SJSA1 (cell line): ENCODE measurements around the gene NID1. TPM values are rescaled to one million over a fixed set of nuclear protein-coding genes. Genes with fewer than 3 reads are reported as not detected.
"Not testable (repeated sequence)": the region's sequence is repeated elsewhere in the genome, so short reads cannot be mapped to it uniquely, and the experiment has no call there.

Source experiments
- DNase-seq, 2 experiments: peaks; one replicate each; pipeline ENCODE4 v3.0.0-alpha.2; 2015 to 2020; ENCODE audit warnings: low spot score in 2 of 2, low read depth in 1 of 2
- H3K27ac ChIP-seq: fragments of 250-450 bp; sonication (Bioruptor Pico); 2 replicates; pipeline ENCODE4 v1.5.1; 2020; ENCODE audit warnings: mild to moderate bottlenecking, moderate library complexity
- H3K27me3 ChIP-seq: fragments of 250-450 bp; sonication (Bioruptor Pico); replicated peaks from 2 replicates; pipeline ENCODE4 v1.5.1; 2020; ENCODE audit warnings: mild to moderate bottlenecking, moderate library complexity
- H3K36me3 ChIP-seq: fragments of 250-450 bp; sonication (Bioruptor Pico); 2 replicates; pipeline ENCODE4 v1.5.1; 2020; ENCODE audit warnings: mild to moderate bottlenecking
- H3K4me1 ChIP-seq: fragments of 250-450 bp; sonication (Bioruptor Pico); replicated peaks from 2 replicates; pipeline ENCODE4 v1.6.1; 2021; ENCODE audit warnings: mild to moderate bottlenecking
- H3K4me3 ChIP-seq: fragments of 250-450 bp; sonication (Bioruptor Pico); 2 replicates; pipeline ENCODE4 v1.5.1; 2020; ENCODE audit warnings: mild to moderate bottlenecking
- H3K9me3 ChIP-seq: fragments of 250-450 bp; sonication (Bioruptor Pico); replicated peaks from 2 replicates; pipeline ENCODE4 v1.5.1; 2020; ENCODE audit warnings: mild to moderate bottlenecking
- total RNA-seq: library from RNA; depleted of rRNA; stranded (reverse); fragments of >200 nt; shearing (Covaris generic); gene quantifications from 2 replicates; pipeline ENCODE4 v1.2.3, GENCODE V29; 2014

The NID1 gene
- total RNA-seq, 1 experiment from 2014 or later, result 47.7 TPM

GRCh38 chr1:236101233-236102200 is 36.6 kb upstream of the NID1 start:
- Histone ChIP-seq H3K36me3 (no peaks in the 10 kb centered on the region), H3K9me3 (peaks cover 2% of the 10 kb centered on the region; the same call in 1 of the 2 replicates), H3K4me3 (no peak overlapping the region), H3K27me3 (no peaks in the 10 kb centered on the region), H3K27ac (no peak overlapping the region), H3K4me1 (peaks cover 13% of the 10 kb centered on the region; the same call in 1 of the 2 replicates)
- DNase-seq, result no peak

- H3K27ac ChIP-seq, result no peak overlapping the region
- H3K4me1 ChIP-seq, result peaks cover 13% of the 10 kb centered on the region; the same call in 1 of the 2 replicates
- no peak for DNase-seq
- no peaks in the 10 kb centered on the region for H3K36me3 ChIP-seq
- no peak overlapping the region for H3K4me3 ChIP-seq
- peaks cover 9% of the 10 kb centered on the region for H3K9me3 ChIP-seq
- no peaks in the 10 kb centered on the region; the same call in 1 of the 2 replicates for H3K27me3 ChIP-seq
Observed at GRCh38 chr1:236100799-236101198, 35.9 kb upstream of the NID1 start.

DNA sequence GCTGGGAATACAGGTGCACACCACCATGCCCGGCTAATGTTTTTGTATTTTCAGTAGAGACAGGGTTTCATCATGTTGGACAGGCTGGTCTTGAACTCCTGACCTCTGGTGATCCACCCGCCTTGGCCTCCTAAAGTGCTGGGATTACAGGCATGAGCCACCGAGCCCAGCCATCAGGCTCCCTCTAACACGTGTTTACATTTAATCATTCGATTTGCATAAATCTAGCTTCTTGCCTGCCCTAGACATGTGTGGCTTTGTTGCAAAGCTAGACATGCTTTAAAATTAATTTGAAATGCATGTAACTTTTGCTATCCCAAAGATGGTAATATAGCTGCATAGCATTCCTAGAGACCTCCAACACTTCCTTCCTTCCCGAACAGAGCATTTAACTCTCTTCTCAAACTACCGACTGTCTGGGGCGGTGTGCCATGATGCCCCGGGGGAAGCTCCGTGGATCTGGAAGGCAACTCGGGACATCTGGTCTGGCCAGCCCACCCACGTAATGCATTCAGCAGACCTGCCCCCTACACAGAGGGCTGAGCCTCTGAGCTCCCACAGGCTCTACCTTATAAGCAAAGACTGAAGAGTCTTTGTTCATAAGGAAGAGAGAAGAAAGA is 34.6 kb upstream of the NID1 start:
- H3K27me3 ChIP-seq, result no peaks in the 10 kb centered on the region; the same call in 1 of the 2 replicates
- no peaks in the 10 kb centered on the region for H3K36me3 ChIP-seq
- no peak overlapping the region for H3K27ac ChIP-seq
- DNase-seq, result peak in 1 of 2 experiments; percentile 36
- H3K4me1 ChIP-seq, result peaks cover 13% of the 10 kb centered on the region; the same call in 1 of the 2 replicates
- H3K9me3 ChIP-seq, result peaks cover 11% of the 10 kb centered on the region
- no peak overlapping the region for H3K4me3 ChIP-seq

DNA sequence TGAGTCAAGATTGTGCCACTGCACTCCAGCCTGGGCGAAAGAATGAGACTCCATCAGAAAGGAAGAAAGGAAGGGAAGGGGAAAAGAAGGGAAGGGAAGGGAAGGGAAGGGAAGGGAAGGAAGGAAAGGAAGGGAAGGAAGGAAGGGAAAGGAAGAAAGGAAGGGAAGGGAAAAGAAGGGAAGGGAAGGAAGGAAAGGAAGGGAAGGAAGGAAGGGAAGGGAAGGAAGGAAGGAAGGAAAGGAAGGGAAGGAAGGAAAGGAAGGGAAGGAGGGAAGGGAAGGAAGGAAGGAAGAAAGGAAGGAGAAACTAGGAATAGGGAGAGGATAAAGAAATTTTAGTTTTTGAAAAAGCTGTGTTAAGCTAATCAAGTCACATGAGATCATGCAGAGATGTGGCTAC is 33.4 kb upstream of the NID1 start:
- Histone ChIP-seq H3K9me3 (peaks cover 11% of the 10 kb centered on the region), H3K27me3 (no peaks in the 10 kb centered on the region; the same call in 1 of the 2 replicates), H3K36me3 (no peaks in the 10 kb centered on the region), H3K4me1 (peaks cover 13% of the 10 kb centered on the region; the same call in 1 of the 2 replicates), H3K27ac (no peak overlapping the region), H3K4me3 (no peak overlapping the region)
- no peak for DNase-seq

DNA sequence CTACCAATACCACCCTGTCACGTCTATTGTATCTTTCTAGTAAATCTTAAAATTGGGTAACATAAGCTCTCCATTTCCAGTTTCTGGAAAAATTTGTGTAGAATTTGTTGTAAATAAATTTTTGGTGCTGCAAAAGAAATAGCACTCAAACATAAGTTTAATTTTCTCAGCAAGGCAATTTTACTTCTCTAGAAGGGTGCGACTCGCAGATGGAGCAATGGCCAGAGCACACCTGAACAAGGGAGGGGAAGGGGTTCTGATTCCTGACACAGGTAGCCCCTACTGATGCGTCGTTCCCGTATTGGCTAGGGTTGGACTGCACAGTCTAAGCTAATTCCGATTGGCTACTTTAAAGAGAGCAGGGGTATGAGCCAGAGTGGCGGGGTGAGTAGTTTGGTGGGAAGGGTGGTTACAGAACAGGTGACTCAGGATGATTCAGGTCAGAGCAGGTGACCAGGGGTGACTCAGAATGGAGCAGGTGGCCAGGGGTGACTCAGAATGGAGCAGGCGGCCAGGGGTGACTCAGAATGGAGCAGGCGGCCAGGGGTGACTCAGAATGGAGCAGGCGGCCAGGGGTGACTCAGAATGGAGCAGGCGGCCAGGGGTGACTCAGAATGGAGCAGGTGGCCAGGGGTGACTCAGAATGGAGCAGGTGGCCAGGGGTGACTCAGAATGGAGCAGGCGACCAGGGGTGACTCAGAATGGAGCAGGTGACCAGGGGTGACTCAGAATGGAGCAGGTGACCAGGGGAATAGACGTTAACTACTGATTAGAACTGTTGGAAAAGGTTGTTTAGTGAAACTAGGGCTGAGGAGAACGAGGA is 32.0 kb upstream of the NID1 start:
- H3K4me1 ChIP-seq, result peaks cover 13% of the 10 kb centered on the region; the same call in 1 of the 2 replicates
- not testable (repeated sequence) for H3K27ac ChIP-seq, H3K27me3 ChIP-seq, H3K4me3 ChIP-seq, H3K36me3 ChIP-seq
- peak; percentile 42 to 89 for DNase-seq
- H3K9me3 ChIP-seq, result peaks cover 11% of the 10 kb centered on the region

DNA sequence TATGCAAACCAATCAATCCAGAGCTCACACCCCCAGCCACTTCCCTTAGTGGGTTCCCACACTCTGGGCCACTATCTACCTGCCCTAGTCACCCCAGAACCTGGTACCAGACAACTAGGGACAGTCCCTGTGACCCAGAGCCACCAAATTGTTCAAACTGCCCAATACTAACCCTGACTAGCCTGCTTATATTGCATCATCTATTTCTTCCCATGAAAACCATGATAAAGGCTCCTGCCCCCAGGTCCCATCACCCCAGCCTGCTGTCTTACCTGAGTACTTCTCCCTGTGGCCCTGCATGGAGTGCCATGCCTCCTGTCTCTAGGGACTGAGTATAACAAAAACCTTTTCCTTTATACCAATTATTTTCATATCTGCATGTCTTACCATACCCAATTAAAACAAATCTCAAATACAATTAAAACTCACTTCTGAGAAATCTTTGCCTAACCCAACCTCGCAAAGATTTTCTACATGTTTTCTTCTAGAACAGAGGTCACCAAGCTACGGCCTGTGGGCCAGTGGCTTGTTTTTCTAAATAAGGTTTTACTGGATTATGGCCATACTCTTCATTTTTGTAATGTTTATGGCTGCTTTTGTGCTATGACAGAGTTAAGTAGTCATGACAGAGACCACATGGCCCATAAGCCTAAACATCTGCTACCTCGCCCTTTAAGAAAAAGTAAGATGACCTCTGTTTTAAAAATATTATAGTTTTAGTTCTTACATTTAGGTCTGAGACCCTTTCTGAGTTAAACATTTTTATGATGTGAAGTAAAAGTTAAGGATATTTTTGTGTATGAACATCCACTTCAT is 31.0 kb upstream of the NID1 start:
- Histone ChIP-seq H3K4me3 (no peak overlapping the region), H3K36me3 (no peaks in the 10 kb centered on the region), H3K27me3 (no peaks in the 10 kb centered on the region; the same call in 1 of the 2 replicates), H3K9me3 (peaks cover 11% of the 10 kb centered on the region), H3K4me1 (peaks cover 15% of the 10 kb centered on the region; the same call in 1 of the 2 replicates), H3K27ac (no peak overlapping the region)
- no peak for DNase-seq

DNA sequence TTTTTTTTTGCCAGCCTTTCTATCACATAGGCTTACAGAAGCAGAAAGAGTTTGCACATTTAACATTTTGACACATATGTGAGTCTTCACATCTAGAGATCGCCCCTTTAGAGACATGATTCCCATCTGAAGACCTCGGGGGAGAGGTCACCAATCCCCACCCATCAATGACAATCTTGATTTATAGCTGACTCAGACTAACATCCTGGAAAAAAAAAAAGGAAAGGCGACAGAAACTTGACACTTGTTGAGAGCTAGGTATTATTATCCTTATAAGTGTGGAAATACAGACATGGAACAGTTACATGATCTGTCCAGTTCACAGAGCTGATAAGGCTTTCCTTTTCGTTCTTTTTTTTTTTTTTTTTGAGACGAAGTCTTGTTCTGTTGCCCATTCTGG is 28.0 kb upstream of the NID1 start:
- no peak for DNase-seq

GRCh38 chr1:236091933-236092318 is 27.0 kb upstream of the NID1 start:
- Histone ChIP-seq H3K36me3 (no peaks in the 10 kb centered on the region), H3K27me3 (no peaks in the 10 kb centered on the region; the same call in 1 of the 2 replicates), H3K4me3 (no peak overlapping the region), H3K9me3 (peaks cover 11% of the 10 kb centered on the region), H3K27ac (no peak overlapping the region), H3K4me1 (peaks cover 13% of the 10 kb centered on the region)
- DNase-seq, result no peak

More for the DNA sequence above, 28.0 kb upstream of the NID1 start:
- Histone ChIP-seq H3K4me1 (peaks cover 13% of the 10 kb centered on the region), H3K36me3 (no peaks in the 10 kb centered on the region), H3K4me3 (no peak overlapping the region), H3K27me3 (no peaks in the 10 kb centered on the region; the same call in 1 of the 2 replicates), H3K27ac (no peak overlapping the region), H3K9me3 (peaks cover 11% of the 10 kb centered on the region)

DNA sequence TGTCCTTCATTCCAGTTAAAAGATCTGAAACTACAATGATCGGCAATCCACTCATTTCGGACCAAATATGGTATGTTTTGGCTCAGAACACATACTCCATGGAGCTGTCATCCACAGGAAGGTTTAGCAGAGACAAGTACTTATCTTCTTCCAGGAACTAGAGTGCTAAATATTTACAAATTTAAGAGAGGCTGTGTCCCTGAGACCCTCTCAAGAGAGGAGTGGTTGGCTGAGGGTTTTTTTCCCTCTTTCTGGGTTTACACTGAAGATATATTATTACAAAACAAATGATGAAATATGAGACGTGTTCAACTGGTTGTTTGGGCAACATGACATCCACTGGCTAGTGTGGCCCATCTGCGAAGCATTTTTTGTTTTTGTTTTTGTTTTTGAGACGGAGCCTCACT is 25.9 kb upstream of the NID1 start:
- H3K27ac ChIP-seq, result no peak overlapping the region
- DNase-seq, result no peak
- H3K4me1 ChIP-seq, result peaks cover 13% of the 10 kb centered on the region
- no peaks in the 10 kb centered on the region for H3K27me3 ChIP-seq
- no peaks in the 10 kb centered on the region for H3K36me3 ChIP-seq
- peaks cover 1% of the 10 kb centered on the region for H3K9me3 ChIP-seq
- H3K4me3 ChIP-seq, result no peak overlapping the region

GRCh38 chr1:236089046-236089773 is 24.3 kb upstream of the NID1 start:
- Histone ChIP-seq H3K4me1 (peaks cover 13% of the 10 kb centered on the region), H3K36me3 (no peaks in the 10 kb centered on the region), H3K27ac (no peak overlapping the region), H3K27me3 (no peaks in the 10 kb centered on the region), H3K9me3 (no peaks in the 10 kb centered on the region), H3K4me3 (no peak overlapping the region)
- DNase-seq, result peak in 1 of 2 experiments; percentile 67

DNA sequence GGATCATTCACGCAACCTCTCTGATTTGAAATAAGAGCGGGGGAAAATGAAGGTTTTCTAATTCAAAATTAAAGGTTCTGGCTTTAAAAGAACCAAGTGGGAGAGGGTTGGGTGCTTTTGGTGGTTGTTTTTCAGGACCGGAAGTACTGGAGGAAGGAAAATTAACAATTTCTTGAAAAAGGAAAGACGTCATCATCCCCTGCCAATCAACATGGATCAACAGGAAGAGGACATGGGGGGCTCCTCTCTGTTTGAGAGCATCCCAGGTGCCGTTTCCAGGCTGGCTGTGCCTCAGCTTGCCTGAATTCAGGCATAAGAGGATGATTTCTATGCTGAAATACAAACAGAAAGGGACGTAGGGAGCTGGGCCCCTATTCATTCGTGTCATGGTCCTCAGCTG is 21.6 kb upstream of the NID1 start:
- H3K36me3 ChIP-seq, result no peaks in the 10 kb centered on the region
- H3K4me1 ChIP-seq, result peaks cover 13% of the 10 kb centered on the region
- no peak for DNase-seq
- no peak overlapping the region for H3K27ac ChIP-seq
- no peak overlapping the region for H3K4me3 ChIP-seq
- no peaks in the 10 kb centered on the region for H3K27me3 ChIP-seq
- H3K9me3 ChIP-seq, result no peaks in the 10 kb centered on the region

DNA sequence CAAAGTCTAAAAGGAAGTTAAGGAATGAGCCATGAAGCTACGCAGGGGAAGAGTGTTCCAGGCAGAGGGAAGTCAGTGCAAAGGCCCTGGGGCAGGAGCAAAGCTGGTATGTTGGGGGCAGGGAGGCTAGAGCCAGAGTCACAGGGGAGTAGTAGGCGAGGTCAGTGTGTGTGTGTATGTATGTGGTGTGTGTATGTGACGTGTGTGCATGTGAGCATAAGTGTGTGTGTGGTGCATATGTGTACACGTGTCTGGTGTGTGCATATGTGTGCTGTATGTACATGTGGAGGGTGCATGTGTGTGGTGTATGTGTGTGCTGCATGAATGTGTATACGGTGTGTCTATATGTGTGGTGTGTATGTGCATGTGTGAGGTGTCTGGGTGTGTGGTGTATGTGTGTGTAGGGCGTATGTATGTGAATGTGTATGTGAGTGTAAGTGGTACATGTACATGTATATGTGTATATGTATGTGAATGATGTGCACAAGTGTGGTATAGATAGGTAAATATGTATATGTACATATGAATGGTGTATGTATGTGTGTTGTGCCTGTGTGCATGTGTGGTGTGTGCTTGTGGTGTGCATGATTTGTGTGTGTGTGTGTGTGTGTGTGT is 20.8 kb upstream of the NID1 start:
- Histone ChIP-seq H3K4me1 (peaks cover 9% of the 10 kb centered on the region), H3K27ac (no peak overlapping the region), H3K27me3 (no peaks in the 10 kb centered on the region), H3K4me3 (no peak overlapping the region), H3K9me3 (no peaks in the 10 kb centered on the region), H3K36me3 (no peaks in the 10 kb centered on the region)
- DNase-seq, result no peak
